Thyroid gland (tissue), 4 donors: ENCODE data around the gene LPP. TPM values are rescaled to one million over a fixed set of nuclear protein-coding genes. Genes with fewer than 3 reads are reported as not detected.

Source experiments
- DNase-seq, 2 donors: peaks; one replicate each; pipeline ENCODE4 v3.0.0-alpha.2; 2019
- H3K27ac ChIP-seq, 3 donors: fragments of 200-600 bp; sonication (generic); 1 replicate in 2 of 3; 2 replicates in 1 of 3; pipeline ENCODE4 v1.5.1; 2016 to 2019; ENCODE audit warnings: mild to moderate bottlenecking in 1 of 3, moderate library complexity in 1 of 3
- H3K27me3 ChIP-seq: fragments of 200-600 bp; sonication (generic); one replicate; pipeline ENCODE4 v1.5.1; 2019
- H3K36me3 ChIP-seq, 2 donors: fragments of 200-600 bp; sonication (generic); one replicate each; pipeline ENCODE4 v1.5.1; 2016 to 2019
- H3K4me1 ChIP-seq, 2 donors: fragments of 200-600 bp; sonication (generic); one replicate each; pipeline ENCODE4 v1.5.1; 2017 to 2019
- H3K4me3 ChIP-seq, 3 donors: fragments of 200-600 bp; sonication (generic); replicated peaks in 1 of 3; 1 replicate in 2 of 3; 2 replicates in 1 of 3; pipeline ENCODE4 v1.5.1; 2016; ENCODE audit warnings: mild to moderate bottlenecking in 1 of 3
- H3K9me3 ChIP-seq: fragments of 200-600 bp; sonication (generic); one replicate; pipeline ENCODE4 v1.5.1; 2017
- CTCF ChIP-seq, 6 experiments: fragments of 200-600 bp in 3 of 6; fragments of 450-650 bp in 3 of 6; sonication (generic) in 3 of 6; IDR thresholded peaks; one replicate each; pipeline ENCODE4 v1.5.1; 2016 to 2019; ENCODE audit warnings: antibody characterized with exemption in 6 of 6, mild to moderate bottlenecking in 2 of 6, inconsistent platforms in 1 of 6, moderate library complexity in 1 of 6
- POLR2A ChIP-seq, 2 donors: fragments of 450-650 bp; IDR thresholded peaks; one replicate each; pipeline ENCODE4 v1.6.1; 2017; ENCODE audit warnings: antibody characterized with exemption in 2 of 2, mild to moderate bottlenecking in 2 of 2, moderate library complexity in 1 of 2
- WGBS, 2 donors: methylation state at CpG; one replicate each; pipeline ENCODE4 v1.1.5; 2017; 5-methylcytosine and 5-hydroxymethylcytosine counted together
- intact Hi-C: fragments of 100-400 bp; cut with DNase I; formaldehyde crosslinking; loops from one replicate; pipeline ENCODE4 v1.15.1; 2023
- total RNA-seq, 4 donors: library from RNA; depleted of rRNA; stranded (reverse); fragments of >200 nt; gene quantifications; one replicate each; pipeline ENCODE4 v1.2.3, GENCODE V29; 2016

The LPP gene
- total RNA-seq, 4 donors from 2014 or later, result 79.0 to 141 (median 82.8) TPM

GRCh38 chr3:188734395-188734794 lies 580.4 kb downstream of the LPP start:
- H3K27ac ChIP-seq, result no peak overlapping the region
- no peaks in the 10 kb centered on the region for H3K9me3 ChIP-seq
- DNase-seq, result no peak
- TF ChIP-seq CTCF (IDR thresholded peaks at IDR 0.05) (no peak), POLR2A (IDR thresholded peaks at IDR 0.05) (no peak)
- intact Hi-C loops, result no loop called here
- H3K36me3 ChIP-seq, result no peaks in the 10 kb centered on the region
- WGBS, 2 donors, result 100% methylated on average over 1 of the region's 1 CpG
- H3K4me1 ChIP-seq, result no peaks in the 10 kb centered on the region
- H3K27me3 ChIP-seq, result no peaks in the 10 kb centered on the region
- H3K4me3 ChIP-seq, result no peak overlapping the region

DNA sequence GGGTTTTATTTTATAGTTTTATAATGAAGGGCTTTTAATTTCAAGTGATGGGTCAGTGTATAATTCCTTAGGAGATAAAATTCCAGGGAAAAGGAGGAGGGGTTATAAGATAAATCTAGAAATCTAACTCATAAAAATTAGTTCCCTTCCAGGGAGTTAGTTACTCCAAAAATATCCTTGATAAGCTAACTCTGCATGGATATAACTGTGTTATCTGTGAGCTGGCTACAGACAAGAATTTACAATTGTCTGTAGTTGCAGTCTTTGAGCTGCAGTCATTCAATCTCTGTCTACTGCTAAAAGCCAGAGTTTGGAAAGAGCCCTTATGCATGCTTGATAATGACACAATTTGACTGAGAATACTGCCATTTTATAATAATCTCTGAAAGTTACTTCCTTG lies 585.6 kb downstream of the LPP start:
- DNase-seq, result no peak
- no peak for TF ChIP-seq CTCF (IDR thresholded peaks at IDR 0.05)
- no peak for TF ChIP-seq POLR2A (IDR thresholded peaks at IDR 0.05)
- no peak overlapping the region for H3K27ac ChIP-seq
- no peaks in the 10 kb centered on the region for H3K4me1 ChIP-seq
- no peak overlapping the region for H3K4me3 ChIP-seq
- H3K36me3 ChIP-seq, result no peaks in the 10 kb centered on the region
- no peaks in the 10 kb centered on the region for H3K9me3 ChIP-seq
- intact Hi-C loops, result no loop called here
- no peaks in the 10 kb centered on the region for H3K27me3 ChIP-seq

GRCh38 chr3:188740010-188740409 lies 586.1 kb downstream of the LPP start:
- Histone ChIP-seq H3K9me3 (no peaks in the 10 kb centered on the region), H3K4me3 (no peak overlapping the region), H3K27me3 (no peaks in the 10 kb centered on the region), H3K27ac (no peak overlapping the region), H3K4me1 (no peaks in the 10 kb centered on the region), H3K36me3 (no peaks in the 10 kb centered on the region)
- no peak for DNase-seq
- TF ChIP-seq CTCF (IDR thresholded peaks at IDR 0.05) (no peak), POLR2A (IDR thresholded peaks at IDR 0.05) (no peak)
- intact Hi-C loops, result no loop called here
- 94 to 100% methylated on average over 1 of the region's 1 CpG for WGBS, 2 donors

DNA sequence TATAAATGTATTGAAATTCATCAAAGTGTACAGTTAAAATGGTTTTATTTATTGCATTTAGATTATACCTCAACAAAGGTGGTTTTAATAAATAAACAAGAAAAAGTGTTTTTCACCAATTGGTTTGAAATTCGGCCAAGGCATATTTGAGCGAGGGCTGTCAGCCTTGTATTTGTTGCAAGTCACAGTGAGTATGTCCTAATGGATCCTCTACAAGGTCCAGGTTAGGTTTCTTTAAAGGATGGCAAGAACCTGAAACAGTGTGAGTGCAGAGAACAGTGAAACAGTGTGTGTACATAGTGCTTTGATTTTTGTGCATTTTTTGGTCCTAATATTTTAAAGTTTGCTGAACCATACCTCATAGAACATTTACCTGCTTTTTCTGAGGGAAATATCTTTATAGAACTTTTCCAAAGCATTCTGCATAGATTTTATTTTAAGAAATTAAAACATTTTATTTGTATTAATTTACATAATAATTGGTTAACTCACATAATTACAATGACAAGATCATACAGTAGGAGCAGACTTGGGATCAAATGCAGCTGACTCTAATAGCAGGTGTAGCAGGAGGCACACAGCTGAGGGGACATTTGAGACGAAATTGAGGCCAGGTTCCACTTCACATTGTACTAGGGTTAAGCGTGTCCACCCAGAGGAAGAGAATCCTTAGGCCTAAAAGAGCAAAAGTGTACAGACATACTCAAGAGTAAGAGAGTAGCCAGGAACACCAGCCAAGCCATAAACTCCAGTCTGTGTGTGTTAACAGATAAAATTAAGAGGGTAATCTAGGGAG lies 589.0 kb downstream of the LPP start:
- H3K4me3 ChIP-seq, result no peak overlapping the region
- H3K27ac ChIP-seq, result no peak overlapping the region
- TF ChIP-seq POLR2A (IDR thresholded peaks at IDR 0.05) (no peak), CTCF (IDR thresholded peaks at IDR 0.05) (no peak)
- H3K9me3 ChIP-seq, result no peaks in the 10 kb centered on the region
- intact Hi-C loops, result no loop called here
- DNase-seq, result no peak
- 88 to 95% methylated on average over 4 of the region's 4 CpGs for WGBS, 2 donors
- no peaks in the 10 kb centered on the region for H3K4me1 ChIP-seq
- H3K27me3 ChIP-seq, result no peaks in the 10 kb centered on the region
- no peaks in the 10 kb centered on the region for H3K36me3 ChIP-seq

DNA sequence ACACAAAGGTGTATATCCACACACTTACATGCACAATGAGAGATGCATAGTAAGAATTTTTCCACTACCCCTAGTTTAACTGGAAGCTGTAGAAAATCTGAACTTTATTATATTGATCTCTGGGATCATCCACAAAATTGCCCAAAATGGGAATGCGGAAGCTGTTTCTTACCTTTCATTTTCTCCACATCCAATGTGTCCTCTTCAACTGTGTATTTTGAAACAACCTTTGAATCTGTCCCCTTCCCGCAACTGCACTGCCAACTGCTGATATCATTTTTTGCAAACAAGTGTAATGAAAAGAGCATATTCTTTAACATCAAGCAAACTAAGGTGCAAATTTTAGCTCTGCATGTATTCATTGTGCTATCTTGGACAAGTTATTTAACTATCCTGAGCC lies 590.2 kb downstream of the LPP start:
- no peak for DNase-seq

More for the DNA sequence above, 590.2 kb downstream of the LPP start:
- H3K27ac ChIP-seq, result no peak overlapping the region
- H3K9me3 ChIP-seq, result no peaks in the 10 kb centered on the region
- WGBS, 2 donors, result 98 to 100% methylated on average over 2 of the region's 2 CpGs
- H3K36me3 ChIP-seq, result no peaks in the 10 kb centered on the region
- no peak overlapping the region for H3K4me3 ChIP-seq
- no peaks in the 10 kb centered on the region for H3K4me1 ChIP-seq
- TF ChIP-seq POLR2A (IDR thresholded peaks at IDR 0.05) (no peak), CTCF (IDR thresholded peaks at IDR 0.05) (no peak)
- intact Hi-C loops, result no loop called here
- no peaks in the 10 kb centered on the region for H3K27me3 ChIP-seq
